ENCODE results near the gene ABCB10.

The ABCB10 gene

GRCh38 chr1:229550812-229551567 lies 7.5 kb downstream of the ABCB10 start:
- Mint-ChIP-seq H3K4me3 (no peak overlapping the region), H3K36me3 (ENCODE audit: low read depth) (peaks cover 19% of the 10 kb centered on the region), H3K4me1 (peaks cover 45% of the 10 kb centered on the region), H3K9me3 (no peaks in the 10 kb centered on the region), H3K27me3 (ENCODE audit: low read depth, poor library complexity) (peaks cover 4% of the 10 kb centered on the region), H3K27ac (peak overlapping the region; percentile 9)
- TF ChIP-seq CTCF (IDR thresholded peaks at IDR 0.05): no peak
- no peak for DNase-seq

GRCh38 chr1:229547542-229547941 lies 11.0 kb downstream of the ABCB10 start:
- no peaks in the 10 kb centered on the region for H3K9me3 Mint-ChIP-seq
- peaks cover 49% of the 10 kb centered on the region for H3K36me3 Mint-ChIP-seq (ENCODE audit: low read depth)

GRCh38 chr1:229544587-229544986 lies 13.9 kb downstream of the ABCB10 start:
- Mint-ChIP-seq H3K36me3 (ENCODE audit: low read depth) (peaks cover 66% of the 10 kb centered on the region), H3K4me3 (no peak overlapping the region), H3K9me3 (no peaks in the 10 kb centered on the region), H3K27ac (no peak overlapping the region), H3K4me1 (peaks cover 2% of the 10 kb centered on the region), H3K27me3 (ENCODE audit: low read depth, poor library complexity) (no peaks in the 10 kb centered on the region)
- TF ChIP-seq CTCF (IDR thresholded peaks at IDR 0.05): no peak
- no peak for DNase-seq

More at GRCh38 chr1:229547542-229547941, 11.0 kb downstream of the ABCB10 start:
- H3K27me3 Mint-ChIP-seq (ENCODE audit: low read depth, poor library complexity): no peaks in the 10 kb centered on the region
- no peak for DNase-seq
- TF ChIP-seq CTCF (IDR thresholded peaks at IDR 0.05): no peak
- H3K4me1 Mint-ChIP-seq: peaks cover 21% of the 10 kb centered on the region
- no peak overlapping the region for H3K27ac Mint-ChIP-seq
- no peak overlapping the region for H3K4me3 Mint-ChIP-seq

- TF ChIP-seq CTCF (IDR thresholded peaks at IDR 0.05): no peak
- H3K4me1 Mint-ChIP-seq: no peaks in the 10 kb centered on the region
- H3K27me3 Mint-ChIP-seq (ENCODE audit: low read depth, poor library complexity): no peaks in the 10 kb centered on the region
- H3K9me3 Mint-ChIP-seq: no peaks in the 10 kb centered on the region
- DNase-seq: no peak
- H3K36me3 Mint-ChIP-seq (ENCODE audit: low read depth): peaks cover 78% of the 10 kb centered on the region
- H3K27ac Mint-ChIP-seq: no peak overlapping the region
- no peak overlapping the region for H3K4me3 Mint-ChIP-seq
Observed at GRCh38 chr1:229539863-229540506, 18.5 kb downstream of the ABCB10 start.

GRCh38 chr1:229538945-229539344 lies 19.6 kb downstream of the ABCB10 start:
- Mint-ChIP-seq H3K27ac (peak overlapping the region; percentile 27), H3K27me3 (ENCODE audit: low read depth, poor library complexity) (no peaks in the 10 kb centered on the region), H3K4me3 (no peak overlapping the region), H3K4me1 (no peaks in the 10 kb centered on the region), H3K9me3 (no peaks in the 10 kb centered on the region), H3K36me3 (ENCODE audit: low read depth) (peaks cover 71% of the 10 kb centered on the region)
- no peak for TF ChIP-seq CTCF (IDR thresholded peaks at IDR 0.05)
- DNase-seq: no peak
